DOHH2 (cell line): Measurements from ENCODE around the gene CD96.

ENCODE experiments used
- H3F3A ChIP-seq: fragments of 200-600 bp; sonication (generic), shearing (Covaris generic); 2 replicates; pipeline ENCODE4 v1.6.0; 2016; ENCODE audit warnings: antibody characterized with exemption, mild to moderate bottlenecking; ENCODE audit not compliant: control insufficient read depth, insufficient read depth
- H3K27ac ChIP-seq: fragments of 200-600 bp; sonication (generic); 2 replicates; pipeline ENCODE4 v1.5.1; 2014; ENCODE audit warnings: low read depth, mild to moderate bottlenecking, low read length, moderate library complexity
- H3K27me3 ChIP-seq: fragments of 200-600 bp; sonication (generic); 2 replicates; pipeline ENCODE4 v1.6.1; 2014; ENCODE audit warnings: mild to moderate bottlenecking, low read length, mixed read lengths; ENCODE audit not compliant: control insufficient read depth
- H3K36me3 ChIP-seq: fragments of 200-600 bp; sonication (generic); 2 replicates; pipeline ENCODE4 v1.6.1; 2014; ENCODE audit warnings: mild to moderate bottlenecking, low read length, moderate library complexity, mixed read lengths; ENCODE audit not compliant: control insufficient read depth
- H3K4me1 ChIP-seq: fragments of 200-600 bp; sonication (generic); 2 replicates; pipeline ENCODE4 v1.6.1; 2014; ENCODE audit warnings: mild to moderate bottlenecking, low read length, mixed read lengths; ENCODE audit not compliant: control insufficient read depth
- H3K4me2 ChIP-seq: fragments of 200-600 bp; sonication (generic); 2 replicates; pipeline ENCODE4 v1.6.0; 2014; ENCODE audit warnings: mild to moderate bottlenecking, low read length, moderate library complexity
- H3K4me3 ChIP-seq: fragments of 200-600 bp; sonication (generic); 2 replicates; pipeline ENCODE4 v1.5.1; 2014; ENCODE audit warnings: mild to moderate bottlenecking, low read length, mixed read lengths
- H3K79me2 ChIP-seq: fragments of 200-600 bp; sonication (generic); 2 replicates; pipeline ENCODE4 v1.6.1; 2014; ENCODE audit warnings: mild to moderate bottlenecking, low read length, mixed read lengths; ENCODE audit not compliant: control insufficient read depth
- H3K9me2 ChIP-seq: fragments of 200-600 bp; sonication (generic); replicated peaks from 2 replicates; pipeline ENCODE4 v1.6.1; 2014; ENCODE audit warnings: mild to moderate bottlenecking, low read length, mixed read lengths; ENCODE audit not compliant: control insufficient read depth
- H3K9me3 ChIP-seq: fragments of 200-600 bp; sonication (generic); 2 replicates; pipeline ENCODE4 v1.6.1; 2014; ENCODE audit warnings: antibody characterized with exemption, low read length, mixed read lengths; ENCODE audit not compliant: control insufficient read depth, insufficient read depth
- H4K20me1 ChIP-seq: fragments of 200-600 bp; sonication (generic); 2 replicates; pipeline ENCODE4 v1.6.0; 2014; ENCODE audit warnings: low read depth, mild to moderate bottlenecking, antibody characterized with exemption, low read length, moderate library complexity; ENCODE audit not compliant: control insufficient read depth, insufficient read depth
- EZH2phosphoT487 ChIP-seq: fragments of 200-600 bp; sonication (generic); IDR thresholded peaks from 2 replicates; pipeline ENCODE4 v1.6.1; 2017; ENCODE audit warnings: borderline replicate concordance, mild to moderate bottlenecking, antibody characterized with exemption, low read length, moderate library complexity, mixed read lengths
- TF ChIP-seq, protein P1 (sequence below): fragments of 200-600 bp; sonication (generic); IDR thresholded peaks from one replicate; pipeline ENCODE4 v1.5.1; 2014; ENCODE audit warnings: antibody characterized with exemption, mild to moderate bottlenecking, low read depth, low read length; ENCODE audit not compliant: poor library complexity, severe bottlenecking

Gene CD96

DNA sequence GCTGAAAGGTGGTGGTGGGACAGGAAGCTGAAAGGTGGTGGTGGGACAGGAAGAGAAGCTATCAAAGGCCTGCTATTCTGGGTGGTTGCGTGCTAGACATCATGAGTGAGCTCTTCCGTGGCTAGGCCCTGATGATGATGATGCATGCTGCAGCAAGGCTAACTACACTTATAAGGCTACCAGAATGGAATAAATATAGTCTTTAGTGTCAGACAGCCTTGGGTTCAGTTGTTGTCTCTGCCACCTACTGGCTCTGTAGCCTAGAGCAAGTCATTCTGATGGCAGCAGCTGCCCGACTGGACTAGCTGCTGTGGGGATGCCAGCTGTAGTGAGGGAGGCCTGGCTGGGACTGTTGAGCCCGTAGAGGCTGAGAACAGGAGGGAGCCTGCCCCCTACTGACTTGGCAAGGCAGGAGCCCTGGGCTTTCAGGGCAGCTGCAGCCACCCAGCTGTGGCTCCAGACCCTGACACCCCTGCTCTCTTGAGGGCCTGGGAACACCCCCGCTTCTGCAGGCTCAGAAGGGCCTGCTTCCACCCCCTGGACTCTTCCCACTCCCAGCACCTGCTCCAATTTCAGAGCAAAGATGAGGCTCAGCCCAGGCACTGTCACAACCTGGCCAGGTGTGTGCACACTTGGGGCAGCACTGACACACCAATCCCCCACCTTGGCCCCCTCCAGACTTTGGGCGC is 74.6 kb downstream of the CD96 start:
- Histone ChIP-seq H3K79me2 (no peaks in the 10 kb centered on the region), H3K36me3 (no peaks in the 10 kb centered on the region), H3K4me3 (no peak overlapping the region), H3K9me3 (peaks cover 3% of the 10 kb centered on the region; the same call in 1 of the 2 replicates), H3K9me2 (no peaks in the 10 kb centered on the region), H3K4me1 (peaks cover 11% of the 10 kb centered on the region), H4K20me1 (no peaks in the 10 kb centered on the region), H3K27ac (no peak overlapping the region), H3K4me2 (no peak overlapping the region), H3K27me3 (no peaks in the 10 kb centered on the region), H3F3A (no peaks in the 10 kb centered on the region)
- TF ChIP-seq EZH2phosphoT487, result no peak
- TF ChIP-seq, protein P1, sequence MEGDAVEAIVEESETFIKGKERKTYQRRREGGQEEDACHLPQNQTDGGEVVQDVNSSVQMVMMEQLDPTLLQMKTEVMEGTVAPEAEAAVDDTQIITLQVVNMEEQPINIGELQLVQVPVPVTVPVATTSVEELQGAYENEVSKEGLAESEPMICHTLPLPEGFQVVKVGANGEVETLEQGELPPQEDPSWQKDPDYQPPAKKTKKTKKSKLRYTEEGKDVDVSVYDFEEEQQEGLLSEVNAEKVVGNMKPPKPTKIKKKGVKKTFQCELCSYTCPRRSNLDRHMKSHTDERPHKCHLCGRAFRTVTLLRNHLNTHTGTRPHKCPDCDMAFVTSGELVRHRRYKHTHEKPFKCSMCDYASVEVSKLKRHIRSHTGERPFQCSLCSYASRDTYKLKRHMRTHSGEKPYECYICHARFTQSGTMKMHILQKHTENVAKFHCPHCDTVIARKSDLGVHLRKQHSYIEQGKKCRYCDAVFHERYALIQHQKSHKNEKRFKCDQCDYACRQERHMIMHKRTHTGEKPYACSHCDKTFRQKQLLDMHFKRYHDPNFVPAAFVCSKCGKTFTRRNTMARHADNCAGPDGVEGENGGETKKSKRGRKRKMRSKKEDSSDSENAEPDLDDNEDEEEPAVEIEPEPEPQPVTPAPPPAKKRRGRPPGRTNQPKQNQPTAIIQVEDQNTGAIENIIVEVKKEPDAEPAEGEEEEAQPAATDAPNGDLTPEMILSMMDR, result peak; percentile 10

DNA sequence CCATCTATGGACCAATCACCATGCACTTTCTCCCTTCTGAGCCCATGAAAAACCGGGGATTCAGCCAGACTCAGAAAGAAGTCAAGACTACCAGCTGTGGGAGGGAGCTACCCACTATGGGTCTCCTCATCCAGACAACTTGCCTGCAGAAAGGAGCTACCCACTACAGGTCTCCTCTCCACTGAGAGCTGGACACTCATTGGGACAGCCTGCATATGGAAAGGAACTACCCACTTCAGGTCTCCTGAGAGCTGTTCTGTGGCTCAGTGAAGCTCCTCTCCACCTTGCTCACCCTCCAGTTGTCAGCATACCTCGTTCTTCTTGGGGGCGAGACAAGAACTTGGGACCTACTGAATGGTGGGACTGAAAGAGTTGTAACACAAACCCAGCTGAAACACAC is 75.4 kb downstream of the CD96 start:
- Histone ChIP-seq H3F3A (no peaks in the 10 kb centered on the region), H4K20me1 (no peaks in the 10 kb centered on the region), H3K79me2 (no peaks in the 10 kb centered on the region), H3K9me3 (peaks cover 3% of the 10 kb centered on the region; the same call in 1 of the 2 replicates), H3K9me2 (no peaks in the 10 kb centered on the region), H3K27ac (no peak overlapping the region), H3K4me3 (no peak overlapping the region), H3K36me3 (no peaks in the 10 kb centered on the region), H3K27me3 (no peaks in the 10 kb centered on the region), H3K4me2 (no peak overlapping the region), H3K4me1 (peaks cover 11% of the 10 kb centered on the region)
- TF ChIP-seq EZH2phosphoT487, result no peak
- TF ChIP-seq, protein P1, result no peak

DNA sequence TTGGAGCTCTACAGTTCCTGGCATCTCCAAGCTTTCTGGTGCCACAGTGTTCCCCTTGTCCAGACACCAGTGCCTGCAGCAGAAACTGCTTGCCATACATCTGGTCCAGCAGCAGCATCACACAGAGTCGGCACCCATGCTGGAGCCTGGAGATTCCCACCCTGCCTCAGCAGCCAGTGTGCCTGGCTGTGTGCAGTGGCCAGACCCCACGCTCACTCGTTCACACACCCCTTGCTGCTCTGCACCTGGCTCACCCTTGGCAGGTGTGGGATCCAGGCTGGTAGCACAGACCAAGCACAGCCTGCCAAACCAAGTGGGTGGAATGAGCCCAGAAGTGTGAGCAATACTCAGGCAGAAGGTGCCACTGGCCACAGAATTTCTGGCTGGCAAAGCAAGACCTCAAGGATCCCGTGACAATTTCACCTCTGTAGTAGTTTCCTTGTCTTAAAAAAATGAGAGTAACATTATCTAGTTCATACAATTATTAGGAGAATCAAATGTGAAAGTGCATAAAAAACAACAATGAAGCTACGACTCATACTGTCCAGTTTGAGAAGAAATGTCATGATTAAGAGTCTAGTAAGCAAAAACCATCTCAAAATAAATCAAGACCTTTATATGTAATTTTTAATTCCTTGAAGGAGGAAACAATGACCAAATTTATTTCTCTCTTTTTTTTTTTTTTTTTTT is 76.1 kb downstream of the CD96 start:
- TF ChIP-seq, protein P1, result no peak
- no peak for TF ChIP-seq EZH2phosphoT487
- no peaks in the 10 kb centered on the region for H3F3A ChIP-seq
- no peaks in the 10 kb centered on the region for H3K27me3 ChIP-seq
- no peak overlapping the region for H3K27ac ChIP-seq
- no peaks in the 10 kb centered on the region for H3K9me2 ChIP-seq
- H3K9me3 ChIP-seq, result peaks cover 3% of the 10 kb centered on the region; the same call in 1 of the 2 replicates
- H3K4me3 ChIP-seq, result no peak overlapping the region
- H3K4me2 ChIP-seq, result no peak overlapping the region
- H3K79me2 ChIP-seq, result no peaks in the 10 kb centered on the region
- H3K4me1 ChIP-seq, result peaks cover 11% of the 10 kb centered on the region
- H3K36me3 ChIP-seq, result no peaks in the 10 kb centered on the region
- H4K20me1 ChIP-seq, result no peaks in the 10 kb centered on the region
